ENCODE data around the gene FXYD6.

DNA sequence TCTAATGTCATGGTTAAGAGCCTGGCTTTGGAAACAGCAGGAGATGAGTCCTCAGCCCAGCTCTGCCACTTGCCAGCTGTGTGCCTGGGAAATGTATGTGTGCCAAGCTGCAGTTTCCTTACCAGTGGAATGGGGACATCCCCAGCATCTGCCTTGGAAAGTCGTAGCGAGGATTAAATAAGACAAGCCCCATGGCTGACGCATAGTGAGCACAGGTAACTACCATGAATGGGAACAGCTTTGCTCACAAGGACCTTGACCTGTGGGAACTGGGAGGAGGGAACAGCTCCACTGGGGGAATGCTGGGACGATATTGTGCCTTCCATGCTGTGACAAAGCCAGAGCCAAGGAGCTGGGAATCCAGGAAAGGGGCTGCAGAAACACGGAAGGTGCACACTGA lies 76.8 kb downstream of the FXYD6 start:
- TF ChIP-seq EZH2 (IDR thresholded peaks at IDR 0.05; ENCODE audit: borderline replicate concordance, low read depth, low read length, poor library complexity, severe bottlenecking), result no peak
- TF ChIP-seq, protein P1, sequence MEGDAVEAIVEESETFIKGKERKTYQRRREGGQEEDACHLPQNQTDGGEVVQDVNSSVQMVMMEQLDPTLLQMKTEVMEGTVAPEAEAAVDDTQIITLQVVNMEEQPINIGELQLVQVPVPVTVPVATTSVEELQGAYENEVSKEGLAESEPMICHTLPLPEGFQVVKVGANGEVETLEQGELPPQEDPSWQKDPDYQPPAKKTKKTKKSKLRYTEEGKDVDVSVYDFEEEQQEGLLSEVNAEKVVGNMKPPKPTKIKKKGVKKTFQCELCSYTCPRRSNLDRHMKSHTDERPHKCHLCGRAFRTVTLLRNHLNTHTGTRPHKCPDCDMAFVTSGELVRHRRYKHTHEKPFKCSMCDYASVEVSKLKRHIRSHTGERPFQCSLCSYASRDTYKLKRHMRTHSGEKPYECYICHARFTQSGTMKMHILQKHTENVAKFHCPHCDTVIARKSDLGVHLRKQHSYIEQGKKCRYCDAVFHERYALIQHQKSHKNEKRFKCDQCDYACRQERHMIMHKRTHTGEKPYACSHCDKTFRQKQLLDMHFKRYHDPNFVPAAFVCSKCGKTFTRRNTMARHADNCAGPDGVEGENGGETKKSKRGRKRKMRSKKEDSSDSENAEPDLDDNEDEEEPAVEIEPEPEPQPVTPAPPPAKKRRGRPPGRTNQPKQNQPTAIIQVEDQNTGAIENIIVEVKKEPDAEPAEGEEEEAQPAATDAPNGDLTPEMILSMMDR (conservative IDR thresholded peaks at IDR 0.05; ENCODE audit: low read depth, low read length), result no peak

Data from A673 (cell line).